Stimulated activated CD4-positive, alpha-beta T cell treated with anti-CD3 and anti-CD28 coated beads, TNF-alpha, amount 100 ng/mL, for 1 hour (primary cell): Measurements from ENCODE around the gene BLACAT1.
A peak's percentile ranks its signal among the peaks of the same experiment; 100 is the strongest.
"Not testable (repeated sequence)": the region's sequence is repeated elsewhere in the genome, so short reads cannot be mapped to it uniquely, and the experiment has no call there.

Experiments
- DNase-seq, 3 donors: peaks; one replicate each; pipeline ENCODE4 v3.0.0-alpha.2; 2020; ENCODE audit warnings: low read depth in 3 of 3, low spot score in 1 of 3

BLACAT1 gene

DNA sequence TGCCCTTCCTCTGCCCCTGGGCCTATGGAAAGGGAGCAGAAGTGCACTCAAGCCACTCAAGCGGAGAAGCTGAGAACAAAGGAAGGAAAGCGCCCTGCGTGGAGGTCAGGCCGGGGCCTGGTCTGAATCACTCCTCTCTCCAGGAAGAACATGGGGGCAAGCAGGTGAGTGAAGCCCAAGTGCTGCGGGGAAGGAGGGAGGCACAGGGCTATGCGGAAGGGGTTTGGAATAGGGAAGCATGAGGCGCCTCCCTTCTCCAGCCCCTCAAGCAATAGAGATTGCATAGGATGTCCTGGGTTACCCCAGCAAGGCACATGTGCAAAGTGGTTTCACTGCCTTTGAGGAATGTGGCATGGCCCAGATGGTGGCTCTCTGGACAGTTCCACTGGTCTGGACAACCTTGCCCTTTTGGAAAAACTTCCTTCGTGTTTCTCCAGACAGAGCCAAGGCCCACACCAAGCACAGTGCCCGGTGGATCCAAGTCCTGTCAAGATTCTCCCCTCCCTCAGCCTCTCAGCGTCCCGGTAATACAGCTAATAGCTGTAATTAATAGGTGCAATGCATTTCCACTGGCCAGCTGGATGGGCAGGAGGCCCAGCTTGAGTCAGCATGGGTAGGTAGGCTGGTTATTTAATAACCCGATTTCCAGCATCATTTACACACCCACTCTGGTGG is 13.7 kb downstream of the BLACAT1 start:
- no peak for DNase-seq

DNA sequence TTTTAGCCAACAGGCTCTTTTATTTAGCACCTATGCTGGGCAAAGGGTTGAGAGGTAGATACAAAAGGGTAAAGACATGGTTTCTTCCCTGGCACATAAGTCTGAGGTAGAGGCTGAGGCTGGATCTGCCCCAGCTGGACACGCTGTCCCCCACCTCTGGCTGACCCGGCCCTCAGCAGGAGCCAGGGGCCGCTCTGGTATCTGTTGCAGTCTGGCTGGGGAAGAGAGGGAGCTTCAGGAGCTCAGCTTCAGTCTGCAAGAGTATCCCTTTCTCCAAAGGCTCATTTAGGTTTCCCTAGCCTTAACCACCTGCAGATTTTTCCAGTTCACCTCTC is 14.2 kb downstream of the BLACAT1 start:
- DNase-seq, result no peak

DNA sequence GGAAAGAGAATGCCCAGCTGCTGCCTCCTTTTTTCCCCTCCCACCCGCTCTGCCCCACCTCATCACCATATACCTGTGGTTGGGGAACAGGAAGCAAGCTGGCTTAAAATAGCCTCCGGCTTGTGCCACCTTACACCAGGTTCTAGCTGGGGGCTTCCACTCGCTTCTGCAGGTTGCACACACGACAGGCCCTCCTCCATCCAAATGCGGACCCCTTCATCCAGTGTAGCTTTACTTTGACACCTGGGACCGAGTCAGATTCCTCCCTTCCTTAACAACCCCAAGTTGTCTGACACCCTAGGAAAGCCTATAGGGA is 14.6 kb downstream of the BLACAT1 start:
- DNase-seq, result no peak

DNA sequence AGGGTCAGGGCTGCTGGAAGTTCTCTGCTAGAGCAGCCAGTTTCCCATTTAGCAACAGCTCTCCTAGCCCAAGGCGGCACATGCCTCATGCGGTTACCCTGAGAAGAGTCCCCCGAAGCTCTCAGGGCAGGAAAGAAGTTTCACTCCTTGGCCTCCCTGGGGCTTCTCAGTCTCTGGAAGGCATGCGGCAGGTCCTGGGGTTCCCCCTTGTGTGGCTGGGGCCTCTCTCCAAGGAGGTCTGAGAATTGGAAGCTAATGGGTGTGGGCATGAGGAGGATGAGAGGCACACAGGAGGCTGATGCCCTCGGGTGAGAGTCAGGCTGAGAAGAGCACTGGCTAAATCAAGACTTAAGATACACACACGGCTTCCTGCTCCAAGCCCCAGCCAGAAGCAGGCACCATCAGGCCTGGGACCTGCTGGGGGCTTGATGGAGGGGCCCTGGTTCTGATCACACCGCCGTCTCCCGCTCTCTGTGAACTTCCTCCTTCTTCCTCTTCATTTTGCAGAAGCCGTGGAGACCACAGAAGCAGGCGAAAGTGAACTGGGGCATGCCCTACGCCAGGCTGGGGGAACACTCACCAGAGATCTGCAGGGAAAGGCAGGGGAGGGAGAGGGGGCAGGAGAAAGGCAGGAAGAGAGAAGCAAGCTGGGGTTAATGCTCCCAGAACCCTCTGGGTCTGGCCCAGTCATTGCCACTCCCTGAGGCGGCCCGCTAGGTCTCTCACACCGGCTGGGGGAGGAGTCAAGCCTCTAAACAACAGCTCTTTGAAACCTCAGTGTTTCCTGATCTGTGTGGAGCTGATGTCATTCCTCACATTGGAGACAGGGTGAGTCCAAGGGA is 15.1 kb downstream of the BLACAT1 start:
- DNase-seq, result peak; percentile 29 to 48 (median 29)

DNA sequence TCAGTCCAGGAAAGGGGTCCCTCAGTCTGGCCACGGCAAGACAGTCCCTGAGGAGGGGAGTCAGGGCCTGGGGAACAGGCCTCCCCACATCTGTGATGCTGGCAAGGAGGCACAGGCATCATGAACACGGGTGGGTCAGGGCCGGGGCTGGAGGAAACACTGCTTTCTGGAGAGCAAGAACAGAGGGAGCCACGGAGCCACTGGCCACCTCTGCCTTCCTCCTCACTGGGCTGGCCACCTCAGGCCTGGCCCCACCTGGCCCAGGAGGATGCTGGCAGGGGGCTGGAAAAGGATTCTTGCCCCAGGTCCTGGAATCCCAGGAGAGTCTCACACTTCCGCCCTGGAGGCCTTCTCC is 15.7 kb downstream of the BLACAT1 start:
- DNase-seq, result no peak

DNA sequence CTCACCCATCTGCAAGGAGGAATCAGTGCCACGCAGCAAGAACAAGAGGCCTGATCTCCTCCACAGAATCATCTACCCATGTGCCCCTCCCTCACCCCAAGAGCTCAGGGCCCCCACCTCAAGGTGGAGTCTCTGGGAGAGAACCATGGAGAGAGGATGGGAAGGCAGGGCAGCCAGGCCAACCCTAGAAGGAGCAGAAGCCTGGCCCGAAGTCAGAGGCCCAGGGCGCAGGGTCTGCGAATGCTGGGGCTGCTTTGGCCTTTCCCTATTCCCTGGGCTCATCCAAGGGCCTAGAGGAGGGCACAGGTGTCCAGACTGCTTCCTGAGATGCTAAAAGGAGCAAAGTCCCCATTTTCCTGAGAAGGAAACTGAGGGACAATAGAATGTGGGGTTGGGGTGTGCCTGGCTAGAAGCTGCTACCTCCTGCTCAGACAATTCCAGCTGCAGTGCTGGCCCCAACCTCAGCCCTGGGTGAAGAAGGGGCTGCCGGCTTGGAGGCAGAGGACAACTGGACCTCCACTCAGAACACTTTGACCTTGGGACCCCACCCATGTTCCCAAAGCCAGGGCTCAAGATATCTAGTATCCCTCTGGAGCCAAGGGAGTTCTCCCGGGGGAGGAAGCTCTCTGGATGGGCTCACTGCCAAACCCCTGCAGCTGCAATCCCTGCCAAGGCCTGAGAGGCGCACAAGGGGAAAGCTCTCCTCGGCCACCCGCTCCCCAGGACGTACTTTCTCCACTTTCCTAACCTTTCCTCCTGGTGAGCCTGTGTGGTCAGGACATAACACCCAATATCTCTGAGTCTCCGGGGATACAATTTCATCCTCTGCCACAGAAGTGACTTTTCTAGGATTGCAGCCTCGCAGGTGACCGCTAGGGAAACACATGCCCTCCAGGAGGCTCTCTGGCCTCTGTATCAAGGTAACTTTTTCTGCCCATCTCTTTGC is 17.4 kb downstream of the BLACAT1 start:
- DNase-seq, result no peak

DNA sequence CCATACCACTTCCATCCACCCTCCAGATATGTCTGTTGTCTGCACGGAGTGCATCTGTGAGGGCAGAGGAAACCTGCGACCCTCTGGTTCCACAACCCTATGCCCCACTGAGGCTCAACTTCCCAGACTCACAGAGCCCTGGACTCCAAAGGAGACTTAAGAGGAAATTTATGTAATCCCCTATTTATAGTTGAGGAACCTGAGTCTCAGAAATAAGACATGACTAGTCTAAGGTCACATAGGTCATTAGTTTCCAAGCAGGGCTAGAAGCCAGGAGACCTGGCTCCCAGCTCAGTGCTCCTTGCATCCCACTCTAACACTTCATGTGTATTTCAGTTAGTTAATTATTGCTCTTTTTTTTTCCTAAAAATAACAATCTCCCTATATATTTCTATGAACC is 18.3 kb downstream of the BLACAT1 start:
- DNase-seq, result no peak

DNA sequence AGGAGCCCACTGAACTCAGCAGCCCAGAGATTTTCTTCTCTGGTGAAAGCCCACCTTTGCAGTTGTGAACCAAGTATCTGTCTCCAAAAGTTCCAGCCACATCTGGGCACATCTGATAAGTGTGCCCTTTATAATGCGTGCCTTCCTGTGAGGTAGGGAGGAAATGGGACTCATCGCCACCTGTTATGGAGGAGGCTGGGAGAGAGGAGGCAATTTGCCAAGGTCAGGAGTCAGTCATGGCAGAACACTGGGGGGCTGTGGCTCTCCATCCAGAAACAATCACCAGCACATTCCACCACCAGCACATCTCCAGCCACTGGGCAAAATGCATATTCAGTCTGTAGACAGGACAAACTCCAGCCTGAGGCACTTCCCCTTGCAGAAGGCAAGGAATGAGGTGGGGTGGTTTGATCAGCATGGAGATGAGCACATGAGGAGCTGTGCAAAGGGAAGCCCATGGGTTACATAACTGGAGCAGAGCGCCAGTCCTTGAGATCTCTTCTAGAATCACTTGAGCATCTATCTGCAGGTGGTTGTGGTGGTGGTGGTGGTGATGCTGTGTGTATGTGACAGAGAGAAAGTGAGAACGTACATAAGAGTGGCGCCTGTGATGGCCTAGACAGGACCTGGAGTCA is 19.0 kb downstream of the BLACAT1 start:
- DNase-seq, result no peak

DNA sequence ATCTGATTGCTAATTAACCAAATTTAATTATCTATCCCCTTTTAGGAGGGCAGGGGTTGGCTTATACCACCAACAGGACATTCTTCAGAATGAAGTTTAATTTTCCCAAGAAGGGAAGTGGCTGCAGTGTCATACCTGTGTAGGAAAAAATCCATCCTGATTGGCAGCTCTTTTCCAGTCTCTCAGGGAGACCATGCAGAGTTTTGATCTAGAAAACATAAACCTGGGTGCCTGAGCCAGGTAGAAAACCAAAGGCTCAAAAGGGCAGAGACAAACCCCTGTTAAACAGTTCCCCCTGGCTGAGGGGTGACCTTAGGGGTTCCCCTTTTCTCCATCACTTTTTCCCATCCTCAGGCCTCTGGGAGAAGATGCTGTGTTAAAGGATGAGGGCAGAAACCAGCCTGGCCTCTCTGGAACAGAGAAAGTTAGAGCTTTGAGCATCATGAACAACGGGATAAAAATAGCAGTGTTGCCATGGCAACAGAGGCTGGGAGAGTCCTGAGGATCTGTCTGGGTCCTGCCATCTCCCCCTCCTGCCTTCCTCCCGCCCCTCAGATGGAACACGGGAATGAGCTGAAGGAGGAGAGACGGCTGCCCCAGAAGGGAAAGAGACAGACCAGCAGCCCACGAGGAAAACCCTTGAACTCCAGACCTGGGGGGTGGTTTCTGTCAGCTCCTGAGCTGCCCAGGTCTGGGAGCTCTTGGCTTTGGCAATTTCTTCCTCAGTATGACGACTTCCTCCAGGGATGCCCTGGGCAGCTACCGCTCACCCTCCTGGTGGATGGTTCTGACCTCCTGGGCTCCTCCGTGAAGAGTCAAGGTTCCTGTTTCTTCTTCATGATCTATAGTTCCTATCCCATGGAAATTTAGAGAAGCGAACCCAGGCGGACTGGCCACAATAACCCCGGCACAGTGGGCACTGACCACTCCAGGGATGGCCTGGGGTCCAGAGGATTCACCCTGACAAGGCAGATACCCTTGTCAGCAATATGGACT is 20.0 kb downstream of the BLACAT1 start:
- no peak for DNase-seq

DNA sequence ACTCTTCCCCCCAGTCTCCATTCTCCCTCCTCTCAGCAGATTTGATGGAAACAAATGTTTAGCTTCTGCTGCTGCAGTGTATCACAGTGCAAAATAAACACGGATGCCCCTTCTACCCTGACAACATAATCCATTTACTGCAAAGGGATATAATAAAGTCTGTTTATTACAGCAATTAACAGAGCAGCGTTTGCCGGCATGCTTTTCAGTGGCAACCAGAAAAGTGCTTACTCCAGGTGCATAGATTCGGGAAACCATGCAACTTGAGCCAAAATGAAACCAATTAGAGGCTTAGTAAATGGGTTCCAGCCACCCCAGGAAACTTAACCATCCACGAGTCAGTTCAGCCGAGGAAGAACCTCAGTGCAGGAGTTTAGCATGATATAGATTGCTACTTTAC is 21.1 kb downstream of the BLACAT1 start:
- no peak for DNase-seq

DNA sequence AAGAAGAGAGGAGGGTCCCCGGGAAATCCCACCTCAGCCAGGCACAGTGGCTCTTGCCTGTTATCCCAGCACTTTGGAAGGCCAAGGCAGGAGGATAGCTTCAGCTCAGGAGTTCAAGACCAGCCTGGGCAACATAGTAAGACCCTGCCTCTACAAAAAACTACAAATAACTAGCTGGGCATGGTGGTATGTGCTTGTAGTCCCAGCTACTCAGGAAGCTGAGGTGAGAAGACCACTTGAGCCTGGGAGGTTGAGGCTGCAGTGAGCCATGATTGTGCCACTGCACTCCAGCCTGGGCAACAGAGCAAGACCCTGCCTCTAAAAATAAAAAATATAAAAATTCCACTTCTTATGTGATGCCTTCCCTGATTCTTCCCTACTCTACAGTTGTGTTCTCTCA is 23.2 kb downstream of the BLACAT1 start:
- not testable (repeated sequence) for DNase-seq

DNA sequence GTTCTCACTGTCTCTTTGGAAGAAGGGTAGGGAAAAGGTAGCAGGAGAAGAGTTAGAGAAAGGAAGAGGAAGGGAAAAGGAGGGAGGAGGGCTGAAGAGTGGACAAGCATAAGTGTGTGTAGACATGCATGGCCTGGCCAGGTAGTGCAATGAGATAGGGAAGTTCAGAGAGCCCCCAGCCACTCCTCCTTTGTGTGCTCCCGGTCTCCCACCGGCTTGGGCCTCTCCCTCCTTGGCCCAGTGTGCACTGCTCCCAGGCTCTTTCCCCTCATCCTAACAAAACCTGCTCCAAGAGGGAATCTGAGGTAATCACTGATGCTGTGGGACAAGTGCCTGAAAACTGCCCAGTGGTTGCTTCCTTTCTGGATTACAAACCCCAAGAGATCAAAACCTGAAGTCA is 23.7 kb downstream of the BLACAT1 start:
- no peak for DNase-seq

DNA sequence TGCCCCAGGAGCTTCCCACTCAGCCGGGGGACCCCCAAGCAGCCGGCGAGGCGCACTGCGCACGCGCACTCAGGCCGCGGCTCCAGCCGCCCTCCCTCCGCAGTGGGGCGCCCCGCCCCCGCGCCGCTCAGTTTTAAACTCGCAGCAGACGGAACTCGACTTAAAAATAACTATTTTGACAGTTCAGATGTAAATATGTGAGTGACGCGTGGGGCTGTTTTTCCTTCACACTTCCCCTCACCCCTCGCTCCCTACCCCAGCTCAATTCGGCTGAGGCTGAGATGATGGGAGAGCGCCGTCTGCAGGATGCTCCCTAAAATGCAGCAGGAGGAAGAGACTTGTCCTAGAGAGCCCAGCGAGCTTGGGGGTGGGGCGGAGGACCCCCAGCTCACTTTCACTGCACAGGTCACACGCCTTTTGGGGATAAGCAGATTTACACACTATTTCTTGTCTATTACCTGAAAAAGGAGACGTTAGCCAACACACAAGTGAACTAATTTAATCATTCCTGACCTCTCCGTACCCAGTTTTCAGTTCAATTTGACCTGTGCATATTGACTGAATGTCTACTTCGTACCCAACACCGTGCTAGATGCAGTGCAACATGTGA is 25.0 kb downstream of the BLACAT1 start:
- peak in 1 of 3 donors; percentile 45 for DNase-seq

DNA sequence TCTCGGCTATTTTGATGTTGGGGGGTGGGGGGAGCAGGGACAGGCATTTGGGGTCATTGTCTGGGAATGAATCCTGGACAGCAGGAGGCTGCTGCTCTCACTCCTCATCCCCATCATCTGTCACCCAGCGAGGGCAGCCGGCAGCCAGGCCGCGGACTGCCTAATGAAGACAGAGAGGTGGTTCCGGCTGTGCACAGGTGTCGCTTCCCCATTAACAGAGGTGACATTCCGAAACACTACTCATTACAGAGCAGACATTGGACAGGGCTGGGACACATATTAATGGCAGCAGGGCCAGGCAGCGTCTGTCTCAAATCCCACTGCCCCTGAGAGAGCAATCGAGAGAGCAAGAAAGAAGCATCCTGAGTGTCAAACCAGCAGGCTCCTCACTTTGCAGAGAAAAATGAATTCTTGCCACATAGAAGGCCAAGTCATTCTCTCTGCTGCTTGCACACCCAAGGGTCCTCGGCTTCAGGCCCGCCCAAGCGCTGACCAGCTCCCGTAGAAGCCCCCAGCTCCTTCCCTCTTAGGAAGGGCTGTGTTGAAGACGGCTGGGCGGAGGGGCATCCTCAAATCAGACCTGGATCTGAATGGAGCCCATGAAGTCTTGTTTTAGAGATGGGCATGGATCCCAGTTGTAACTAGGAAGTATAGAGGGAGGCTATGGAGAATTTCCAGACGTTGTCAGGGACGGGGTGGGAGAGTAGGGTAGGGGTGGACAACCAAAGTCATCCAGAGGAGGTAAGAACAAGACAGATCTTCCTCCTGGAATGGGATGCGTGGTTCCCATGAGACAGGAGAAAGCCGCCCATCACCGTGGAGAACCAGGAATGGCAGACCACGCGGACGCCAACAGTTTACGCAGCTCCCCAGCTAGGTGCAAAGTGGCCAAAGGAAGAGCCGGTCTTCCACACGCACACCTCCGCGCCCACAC is 25.8 kb downstream of the BLACAT1 start:
- DNase-seq, result no peak

DNA sequence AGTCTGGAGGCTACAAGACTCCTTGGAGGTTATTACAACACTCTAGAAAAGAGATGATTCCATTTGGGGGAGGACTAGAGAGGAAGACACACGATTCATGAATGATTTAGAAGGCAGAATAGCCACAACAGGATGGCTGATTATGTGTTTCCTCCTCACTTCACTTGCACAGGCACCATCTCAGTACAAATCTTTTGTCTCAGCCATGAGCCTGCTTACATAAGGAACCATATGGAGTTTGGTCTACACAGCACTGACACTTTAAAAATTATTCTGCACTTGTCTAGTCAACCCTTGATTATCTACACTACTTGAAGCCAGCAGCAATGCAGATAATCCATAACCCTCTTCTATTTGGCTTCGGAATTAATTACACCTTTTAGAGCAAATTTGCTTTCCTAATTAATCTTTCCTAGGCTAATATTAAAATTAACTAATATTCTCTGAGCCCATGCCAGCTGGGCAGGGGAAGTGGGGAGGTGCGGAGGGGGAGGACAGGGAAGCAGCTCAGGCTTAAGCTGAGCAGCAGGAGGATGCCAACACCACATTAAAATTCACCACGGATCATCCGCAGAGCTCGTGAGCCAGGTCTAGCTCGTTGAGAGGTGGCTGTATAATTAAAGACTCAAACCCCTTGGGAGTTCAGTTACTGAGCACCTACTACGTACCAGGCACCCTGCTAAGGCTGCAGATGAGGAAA is 30.8 kb downstream of the BLACAT1 start:
- no peak for DNase-seq

DNA sequence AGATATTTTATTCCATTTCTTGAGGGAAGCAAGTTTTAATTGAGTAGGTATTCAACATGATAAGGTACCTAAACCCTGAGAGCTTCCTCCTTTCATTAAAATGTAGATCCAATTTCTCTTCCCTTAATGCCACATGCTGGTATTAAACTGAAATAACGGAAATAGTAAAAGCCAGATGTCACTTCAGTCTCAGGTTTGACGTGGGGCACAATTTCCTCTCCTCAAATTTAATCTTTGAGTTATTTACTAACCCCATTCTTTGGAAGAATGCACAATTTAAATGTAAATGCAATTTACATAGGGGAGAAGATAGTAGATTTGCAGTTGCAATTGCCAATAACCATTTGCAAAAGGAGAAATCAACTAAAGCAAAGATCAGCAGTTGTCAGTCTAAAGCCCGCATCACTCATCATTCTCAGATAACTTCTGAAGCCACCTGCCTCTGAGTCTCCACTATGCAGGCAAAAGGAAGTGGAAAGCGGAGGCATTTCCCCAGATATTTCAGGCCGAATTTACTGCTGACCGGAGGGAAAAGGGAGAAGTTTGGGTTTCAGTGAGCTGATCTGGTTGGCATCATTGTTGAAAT is 31.9 kb downstream of the BLACAT1 start:
- DNase-seq, result no peak

DNA sequence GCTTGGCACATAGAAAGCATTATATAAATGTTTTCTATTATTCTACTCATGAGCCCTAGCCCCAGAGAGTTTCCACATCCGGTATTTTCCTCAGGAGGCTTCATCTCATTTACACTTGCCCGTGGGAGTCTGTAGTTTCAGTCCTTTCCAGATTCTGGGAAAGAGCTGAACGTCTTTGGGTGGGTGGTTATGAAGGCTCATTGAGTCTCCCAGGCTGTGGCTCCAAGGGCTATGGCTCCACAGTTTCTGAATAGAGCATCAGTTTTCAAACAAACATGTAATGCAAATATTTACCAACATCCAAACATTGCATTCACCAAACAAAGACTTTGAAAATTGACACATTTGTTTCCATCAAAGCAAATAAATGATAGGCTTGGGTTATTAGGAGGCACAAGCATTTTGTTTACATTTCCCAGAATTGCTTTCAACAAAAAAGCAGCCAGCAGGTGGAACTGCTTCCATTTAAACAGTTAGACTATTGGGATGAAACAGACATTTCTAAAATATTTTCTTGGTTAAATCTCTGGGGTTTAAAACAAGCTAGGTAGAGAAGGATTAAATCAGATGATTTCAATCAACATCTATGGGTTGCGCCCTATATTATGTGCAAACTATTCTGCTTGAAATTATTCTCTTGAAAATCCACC is 32.7 kb downstream of the BLACAT1 start:
- no peak for DNase-seq
